ENCODE results near the gene TEKTIP1. TPM values are rescaled to one million over a fixed set of nuclear protein-coding genes. Genes with fewer than 3 reads are reported as not detected.

TEKTIP1 gene
- total and polyA plus RNA-seq, 9 donors: 0.54 to 5.6 (median 3.6) TPM; not detected in 2

DNA sequence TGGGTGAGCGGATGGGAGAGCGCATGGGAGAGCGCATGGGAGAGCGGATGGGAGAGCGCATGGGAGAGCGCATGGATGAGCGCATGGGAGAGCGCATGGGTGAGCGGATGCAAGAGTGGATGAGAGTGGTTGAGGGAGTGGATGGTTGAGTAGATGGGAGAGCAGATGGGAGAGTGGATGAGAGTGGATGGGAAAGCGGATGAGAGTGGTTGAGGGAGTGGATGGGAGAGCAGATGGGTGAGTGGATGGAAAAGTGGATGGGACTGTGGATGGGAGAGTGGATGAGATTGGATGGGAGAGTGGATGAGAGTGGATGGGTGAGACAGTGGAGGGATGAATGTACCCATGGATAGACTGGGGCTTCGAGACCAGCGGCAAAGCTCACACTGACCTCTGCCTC is 8.6 kb upstream of the TEKTIP1 start:
- DNase-seq: no peak
- TF ChIP-seq POLR2A (IDR thresholded peaks at IDR 0.05): no peak
- no peak for TF ChIP-seq EP300 (IDR thresholded peaks at IDR 0.05)
- TF ChIP-seq, protein P1, sequence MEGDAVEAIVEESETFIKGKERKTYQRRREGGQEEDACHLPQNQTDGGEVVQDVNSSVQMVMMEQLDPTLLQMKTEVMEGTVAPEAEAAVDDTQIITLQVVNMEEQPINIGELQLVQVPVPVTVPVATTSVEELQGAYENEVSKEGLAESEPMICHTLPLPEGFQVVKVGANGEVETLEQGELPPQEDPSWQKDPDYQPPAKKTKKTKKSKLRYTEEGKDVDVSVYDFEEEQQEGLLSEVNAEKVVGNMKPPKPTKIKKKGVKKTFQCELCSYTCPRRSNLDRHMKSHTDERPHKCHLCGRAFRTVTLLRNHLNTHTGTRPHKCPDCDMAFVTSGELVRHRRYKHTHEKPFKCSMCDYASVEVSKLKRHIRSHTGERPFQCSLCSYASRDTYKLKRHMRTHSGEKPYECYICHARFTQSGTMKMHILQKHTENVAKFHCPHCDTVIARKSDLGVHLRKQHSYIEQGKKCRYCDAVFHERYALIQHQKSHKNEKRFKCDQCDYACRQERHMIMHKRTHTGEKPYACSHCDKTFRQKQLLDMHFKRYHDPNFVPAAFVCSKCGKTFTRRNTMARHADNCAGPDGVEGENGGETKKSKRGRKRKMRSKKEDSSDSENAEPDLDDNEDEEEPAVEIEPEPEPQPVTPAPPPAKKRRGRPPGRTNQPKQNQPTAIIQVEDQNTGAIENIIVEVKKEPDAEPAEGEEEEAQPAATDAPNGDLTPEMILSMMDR (IDR thresholded peaks at IDR 0.05): no peak
- peaks cover 2% of the 10 kb centered on the region for H3K4me1 ChIP-seq (ENCODE audit: insufficient read depth)
- no peak overlapping the region for H3K4me3 ChIP-seq
- H3K36me3 ChIP-seq: no peaks in the 10 kb centered on the region
- no peak overlapping the region for H3K27ac ChIP-seq
- 89 to 93% (median 92%) methylated on average over 12 of the region's 12 CpGs for WGBS, 3 donors
- H3K27me3 ChIP-seq: no peaks in the 10 kb centered on the region
- intact Hi-C loops (cut with DNase I): no loop called here
- H3K9me3 ChIP-seq: no peaks in the 10 kb centered on the region

DNA sequence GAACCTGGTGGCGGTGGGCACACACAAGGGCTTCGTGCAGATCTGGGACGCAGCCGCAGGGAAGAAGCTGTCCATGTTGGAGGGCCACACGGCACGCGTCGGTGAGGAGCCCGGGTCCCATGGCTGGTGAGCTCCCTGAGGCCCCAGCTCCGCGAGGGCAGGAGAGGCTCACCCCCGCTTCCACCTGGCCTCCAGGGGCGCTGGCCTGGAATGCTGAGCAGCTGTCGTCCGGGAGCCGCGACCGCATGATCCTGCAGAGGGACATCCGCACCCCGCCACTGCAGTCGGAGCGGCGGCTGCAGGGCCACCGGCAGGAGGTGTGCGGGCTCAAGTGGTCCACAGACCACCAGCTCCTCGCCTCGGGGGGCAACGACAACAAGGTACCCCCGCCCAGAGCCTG is 7.3 kb upstream of the TEKTIP1 start:
- H3K4me3 ChIP-seq: no peak overlapping the region
- H3K27me3 ChIP-seq: no peaks in the 10 kb centered on the region
- WGBS, 3 donors: 88 to 90% (median 90%) methylated on average over 29 of the region's 29 CpGs
- H3K9me3 ChIP-seq: no peaks in the 10 kb centered on the region
- intact Hi-C loops (cut with DNase I): no loop called here
- TF ChIP-seq POLR2A (IDR thresholded peaks at IDR 0.05) (no peak), EP300 (IDR thresholded peaks at IDR 0.05) (no peak)
- TF ChIP-seq, protein P1 (IDR thresholded peaks at IDR 0.05): no peak
- H3K27ac ChIP-seq: no peak overlapping the region
- H3K36me3 ChIP-seq: no peaks in the 10 kb centered on the region
- peak in 2 of 5 donors; percentile 27 to 35 for DNase-seq
- peaks cover 4% of the 10 kb centered on the region for H3K4me1 ChIP-seq (ENCODE audit: insufficient read depth)

DNA sequence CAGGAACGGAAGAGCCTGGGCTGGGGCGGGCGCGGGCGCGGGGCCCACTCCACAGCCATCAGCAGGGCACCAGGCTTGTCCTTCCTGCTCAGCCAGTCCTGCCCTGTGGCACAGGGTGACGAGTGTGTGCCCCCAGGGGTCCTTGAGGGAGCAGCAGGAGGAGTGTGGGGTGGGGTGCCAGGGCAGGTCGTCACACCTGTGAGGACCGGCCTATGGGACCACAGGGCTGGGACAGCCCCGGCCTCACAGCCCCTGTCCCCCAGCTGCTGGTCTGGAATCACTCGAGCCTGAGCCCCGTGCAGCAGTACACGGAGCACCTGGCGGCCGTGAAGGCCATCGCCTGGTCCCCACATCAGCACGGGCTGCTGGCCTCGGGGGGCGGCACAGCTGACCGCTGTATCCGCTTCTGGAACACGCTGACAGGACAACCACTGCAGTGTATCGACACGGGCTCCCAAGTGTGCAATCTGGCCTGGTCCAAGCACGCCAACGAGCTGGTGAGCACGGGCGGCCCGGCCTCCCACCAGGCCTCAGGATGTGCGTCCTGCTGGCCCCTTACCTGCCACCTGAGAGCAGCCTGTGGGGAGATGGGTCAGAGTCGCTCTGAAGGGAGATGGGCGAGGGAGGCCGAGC is 6.7 kb upstream of the TEKTIP1 start:
- no peaks in the 10 kb centered on the region for H3K36me3 ChIP-seq

DNA sequence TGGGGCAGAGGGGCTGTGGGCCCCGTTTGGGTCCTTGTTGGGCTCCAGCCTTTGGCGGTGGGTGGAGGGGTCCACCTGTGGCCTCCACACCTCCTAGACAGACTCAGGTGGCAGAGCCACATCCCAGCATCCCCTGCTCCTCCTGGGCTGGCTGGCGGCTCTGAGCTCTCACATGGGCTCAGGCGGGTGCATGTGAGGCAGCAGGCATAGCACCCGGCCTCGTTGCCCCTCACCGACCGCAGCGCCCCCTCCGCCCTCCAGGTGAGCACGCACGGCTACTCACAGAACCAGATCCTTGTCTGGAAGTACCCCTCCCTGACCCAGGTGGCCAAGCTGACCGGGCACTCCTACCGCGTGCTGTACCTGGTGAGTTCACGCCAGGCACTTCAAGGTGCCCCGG is 5.9 kb upstream of the TEKTIP1 start:
- H3K27me3 ChIP-seq: no peaks in the 10 kb centered on the region
- H3K4me3 ChIP-seq: no peak overlapping the region
- no peaks in the 10 kb centered on the region for H3K9me3 ChIP-seq
- TF ChIP-seq POLR2A (IDR thresholded peaks at IDR 0.05) (no peak), EP300 (IDR thresholded peaks at IDR 0.05) (no peak)
- TF ChIP-seq, protein P1 (IDR thresholded peaks at IDR 0.05): no peak
- peak in 1 of 5 donors; percentile 31 for DNase-seq
- no peak overlapping the region for H3K27ac ChIP-seq
- intact Hi-C loops (cut with DNase I): no loop called here
- 80 to 85% (median 82%) methylated on average over 11 to 17 of the region's 17 CpGs for WGBS, 3 donors
- peaks cover 9% of the 10 kb centered on the region for H3K4me1 ChIP-seq (ENCODE audit: insufficient read depth)
- no peaks in the 10 kb centered on the region for H3K36me3 ChIP-seq

More for the DNA sequence above, 6.7 kb upstream of the TEKTIP1 start:
- no peak overlapping the region for H3K4me3 ChIP-seq
- no peaks in the 10 kb centered on the region for H3K9me3 ChIP-seq
- TF ChIP-seq EP300 (IDR thresholded peaks at IDR 0.05): no peak
- TF ChIP-seq, protein P1 (IDR thresholded peaks at IDR 0.05): no peak
- 90 to 91% (median 91%) methylated on average over 31 to 33 of the region's 33 CpGs for WGBS, 3 donors
- intact Hi-C loops (cut with DNase I): no loop called here
- H3K27me3 ChIP-seq: no peaks in the 10 kb centered on the region
- DNase-seq: peak in 2 of 5 donors; percentile 19 to 38
- peaks cover 8% of the 10 kb centered on the region for H3K4me1 ChIP-seq (ENCODE audit: insufficient read depth)
- no peak overlapping the region for H3K27ac ChIP-seq
